SKM-1 (cell line): ENCODE data around the gene SETBP1.
A peak's percentile ranks its signal among the peaks of the same experiment; 100 is the strongest.

Experiments used
- DNase-seq: peaks from one replicate; lab custom pipeline; 2025; ENCODE audit not compliant: unreplicated experiment; lab: John Stamatoyannopoulos, UW

SETBP1 gene

DNA sequence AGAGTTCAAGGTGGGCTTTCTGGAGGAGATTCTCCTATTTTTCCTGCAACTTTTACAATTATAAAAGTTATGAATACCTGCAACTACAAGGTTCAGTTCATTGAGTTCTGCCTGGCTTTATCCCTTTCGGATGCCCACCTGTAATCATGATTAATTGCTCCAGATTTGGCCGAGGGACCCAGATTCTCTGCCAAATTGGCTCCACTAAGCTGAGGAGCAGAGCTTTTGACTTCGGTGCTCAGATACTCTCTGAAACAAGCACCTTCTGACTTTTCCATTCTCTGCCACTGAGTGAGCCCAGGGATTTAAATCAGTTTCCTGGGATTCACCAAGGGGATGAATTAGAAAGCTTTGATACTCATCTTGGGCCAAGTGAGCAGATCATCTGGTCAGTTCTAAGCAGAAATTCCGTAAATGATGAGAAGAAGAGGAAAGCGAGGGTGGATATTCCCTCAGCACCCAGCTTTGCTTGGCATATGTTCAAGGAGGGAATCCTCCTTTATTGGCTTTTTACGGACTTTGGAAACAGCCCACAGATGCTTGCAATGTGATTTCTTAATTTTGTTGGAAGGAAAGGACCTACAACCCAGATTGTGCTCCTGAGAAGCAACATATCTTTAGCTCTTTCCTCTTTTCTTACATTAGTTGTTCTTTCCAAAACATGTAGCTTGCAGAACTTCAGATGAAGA lies 179.2 kb downstream of the SETBP1 start:
- DNase-seq: no peak

DNA sequence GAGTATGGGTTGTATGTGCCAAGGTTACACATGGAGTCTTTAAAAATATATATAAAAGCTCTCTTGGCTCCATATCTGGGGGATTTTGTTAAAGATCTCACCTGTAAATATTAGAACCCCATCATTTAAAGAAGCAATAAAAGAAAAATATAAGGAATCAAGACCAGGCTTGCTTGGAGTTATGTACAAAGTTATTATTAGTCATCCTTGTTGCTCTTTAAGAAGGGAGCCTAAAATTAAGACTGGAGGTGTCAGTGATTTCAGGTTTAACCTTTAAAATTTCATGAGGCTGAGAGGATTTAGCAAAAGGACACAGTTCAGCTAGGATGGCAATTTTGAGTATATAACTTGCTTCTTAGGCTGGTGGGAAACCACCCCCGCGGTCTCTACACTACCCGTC lies 181.4 kb downstream of the SETBP1 start:
- DNase-seq: no peak

DNA sequence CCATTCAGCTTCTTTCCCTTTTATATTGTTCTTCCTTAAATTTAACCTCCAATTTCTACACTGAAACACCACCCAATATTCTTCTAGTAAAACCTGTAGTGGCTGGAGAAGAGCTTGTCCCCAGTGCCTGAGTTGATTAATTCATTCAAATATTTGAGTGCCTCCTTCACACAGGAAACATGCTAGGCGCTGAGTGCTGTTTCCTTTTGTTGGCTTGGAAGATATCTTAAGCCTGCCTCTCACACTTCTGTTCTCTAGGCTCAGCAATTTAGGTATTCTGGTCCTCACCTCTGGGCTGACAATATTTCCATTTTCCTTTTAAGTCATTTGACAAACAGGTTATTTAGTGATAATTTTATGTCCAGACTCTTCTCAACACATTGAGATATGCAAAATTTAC lies 185.4 kb downstream of the SETBP1 start:
- no peak for DNase-seq

DNA sequence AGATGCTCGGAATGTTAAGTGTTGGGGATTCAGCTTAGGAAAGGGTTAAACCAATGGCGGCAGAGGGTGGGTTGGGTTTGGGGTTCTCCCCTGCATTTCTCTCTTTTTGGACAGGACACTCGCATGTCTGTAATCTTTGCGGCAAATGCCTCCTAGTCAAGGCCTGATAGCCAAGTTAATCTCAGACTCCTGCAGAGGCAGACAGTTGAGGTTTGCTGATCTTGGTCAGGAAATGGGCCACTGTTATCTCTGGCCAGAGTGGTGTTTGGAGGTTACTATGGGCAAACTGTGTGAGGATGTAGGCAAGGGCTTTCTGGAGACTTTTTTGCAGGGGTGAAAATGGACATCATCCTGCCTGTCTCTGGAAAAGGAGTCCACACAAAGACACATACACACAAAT lies 188.8 kb downstream of the SETBP1 start:
- no peak for DNase-seq

DNA sequence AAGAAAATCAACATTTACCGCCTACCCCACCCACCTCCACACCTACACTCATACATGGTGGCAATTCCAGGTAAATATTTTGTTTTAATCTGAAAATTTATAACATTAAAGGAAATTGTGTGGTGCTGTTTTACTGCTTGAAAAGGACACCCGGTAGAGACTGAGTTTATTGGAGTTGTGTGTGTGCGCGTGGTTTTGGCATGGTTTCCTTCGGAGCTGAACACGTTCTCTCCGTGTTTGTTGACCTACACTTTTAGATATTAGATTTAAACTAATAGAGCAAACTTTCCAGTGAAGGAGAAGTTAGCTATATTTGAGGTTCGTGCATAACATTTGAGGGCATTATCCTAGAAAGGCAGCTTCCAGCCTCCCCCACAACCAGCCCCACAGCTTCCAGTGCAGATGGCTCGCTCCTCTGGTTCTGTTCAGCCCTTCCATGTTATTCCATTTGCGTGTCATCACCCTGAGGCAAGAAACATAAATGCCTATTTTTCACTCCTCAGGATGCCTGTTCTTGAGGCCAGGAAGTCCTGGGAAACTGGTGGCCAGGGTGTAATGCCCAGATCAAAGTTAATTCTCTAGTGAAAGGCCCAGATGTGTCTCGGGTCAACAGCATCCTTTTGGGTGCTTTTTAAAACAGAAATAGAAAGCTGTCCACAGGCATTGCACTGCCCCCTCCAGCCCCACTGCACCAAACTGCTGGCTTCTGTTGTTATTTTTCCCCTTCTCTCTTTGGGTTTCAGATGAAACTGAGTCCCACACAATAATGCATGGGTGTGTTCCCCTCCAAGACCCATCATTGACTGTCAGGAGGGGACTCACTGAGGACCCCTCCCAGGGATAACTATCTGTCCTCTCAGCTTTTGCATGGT lies 190.2 kb downstream of the SETBP1 start:
- DNase-seq: no peak

DNA sequence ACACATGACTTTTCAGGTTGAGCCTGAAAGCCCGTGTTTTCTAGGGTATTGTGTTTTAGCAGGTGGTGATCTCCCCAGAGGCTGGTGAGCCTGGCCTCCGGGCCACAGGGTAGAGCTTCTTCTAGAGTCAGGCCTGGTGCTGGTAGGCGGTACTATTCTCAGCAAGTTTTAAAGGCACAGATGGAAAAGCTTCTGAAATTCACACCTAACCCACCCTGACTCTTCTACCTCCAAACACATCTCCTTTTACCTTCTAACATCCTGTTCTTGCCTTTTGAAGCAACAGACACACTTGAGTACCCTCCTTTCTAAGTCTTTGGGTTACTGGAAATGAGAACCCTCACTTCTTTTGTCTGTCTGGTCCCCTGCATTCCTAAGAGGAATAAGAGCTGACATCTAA lies 191.1 kb downstream of the SETBP1 start:
- DNase-seq: no peak

DNA sequence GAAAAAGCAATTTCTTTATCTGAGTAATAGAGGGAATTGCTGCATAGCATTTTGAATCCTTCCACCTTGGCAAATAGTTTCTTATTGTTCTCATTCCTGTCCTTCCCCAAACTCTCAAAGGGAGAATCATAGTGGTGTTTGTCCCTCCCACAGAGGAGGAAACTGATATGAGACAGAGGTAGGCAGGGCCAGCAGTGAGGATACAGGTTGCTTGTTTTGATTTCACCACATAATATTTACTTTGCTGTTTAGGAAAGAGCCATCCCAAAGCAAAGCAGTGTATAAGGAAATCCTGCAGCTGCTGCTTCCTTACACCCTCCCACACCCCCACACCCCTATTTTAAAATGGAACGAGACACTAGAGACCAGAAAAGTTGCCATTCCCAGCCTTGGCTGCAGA lies 195.3 kb downstream of the SETBP1 start:
- no peak for DNase-seq

DNA sequence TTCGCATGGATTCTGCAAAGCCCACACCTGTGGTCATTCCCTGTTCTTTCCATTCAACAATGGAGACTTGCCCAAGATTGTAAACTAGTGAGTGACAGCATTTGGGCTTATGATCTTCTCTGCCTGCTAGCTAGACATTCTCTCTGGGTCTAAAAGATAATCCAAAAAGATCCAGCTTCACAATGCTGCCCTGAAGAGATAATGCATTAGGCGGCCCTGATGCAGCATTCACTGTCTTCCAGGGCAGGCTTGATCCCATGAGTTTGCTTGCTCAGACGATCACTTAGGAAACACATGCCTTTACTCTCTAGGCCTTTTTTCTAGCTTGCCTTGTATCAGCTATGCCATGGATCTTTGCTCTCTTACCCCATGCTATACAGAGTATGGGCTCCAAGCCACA lies 196.1 kb downstream of the SETBP1 start:
- no peak for DNase-seq

DNA sequence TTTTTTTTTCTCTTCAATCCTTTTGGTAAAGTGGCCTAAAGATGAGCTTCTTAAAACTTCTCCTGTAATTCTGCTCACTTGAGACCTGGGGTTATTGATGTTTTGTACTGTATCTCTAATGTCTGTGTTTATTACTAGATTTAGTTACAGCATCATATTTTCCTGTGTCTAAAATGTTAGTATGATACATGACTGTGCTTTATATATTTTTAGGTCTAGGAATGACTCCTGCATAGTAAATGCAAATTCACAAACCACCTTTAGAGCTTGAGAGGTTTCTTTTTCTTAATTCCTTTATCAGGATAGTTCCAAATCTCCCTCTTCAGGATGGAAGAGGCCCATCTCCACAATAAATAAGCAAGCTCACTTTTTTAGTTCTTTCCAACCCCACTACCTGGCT lies 197.6 kb downstream of the SETBP1 start:
- DNase-seq: no peak

DNA sequence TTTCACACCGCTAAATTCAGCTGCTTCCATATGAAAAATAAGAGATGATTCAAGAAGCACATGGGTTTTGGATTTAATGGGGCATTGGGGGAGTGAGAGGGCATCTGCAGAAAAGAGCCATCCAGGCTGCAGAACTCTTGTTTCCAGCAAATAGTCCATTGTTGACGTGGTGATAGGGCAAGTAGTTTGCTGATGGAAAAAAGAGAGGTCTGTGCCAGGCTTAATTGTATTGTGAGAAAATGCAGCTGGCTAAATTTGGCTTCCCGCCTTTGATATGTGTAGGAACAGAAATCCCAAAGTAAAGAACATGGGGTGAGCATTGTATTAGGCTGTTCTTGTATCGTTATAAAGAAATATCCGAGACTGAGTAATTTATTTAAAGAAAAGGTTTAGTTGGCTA lies 199.5 kb downstream of the SETBP1 start:
- DNase-seq: no peak

DNA sequence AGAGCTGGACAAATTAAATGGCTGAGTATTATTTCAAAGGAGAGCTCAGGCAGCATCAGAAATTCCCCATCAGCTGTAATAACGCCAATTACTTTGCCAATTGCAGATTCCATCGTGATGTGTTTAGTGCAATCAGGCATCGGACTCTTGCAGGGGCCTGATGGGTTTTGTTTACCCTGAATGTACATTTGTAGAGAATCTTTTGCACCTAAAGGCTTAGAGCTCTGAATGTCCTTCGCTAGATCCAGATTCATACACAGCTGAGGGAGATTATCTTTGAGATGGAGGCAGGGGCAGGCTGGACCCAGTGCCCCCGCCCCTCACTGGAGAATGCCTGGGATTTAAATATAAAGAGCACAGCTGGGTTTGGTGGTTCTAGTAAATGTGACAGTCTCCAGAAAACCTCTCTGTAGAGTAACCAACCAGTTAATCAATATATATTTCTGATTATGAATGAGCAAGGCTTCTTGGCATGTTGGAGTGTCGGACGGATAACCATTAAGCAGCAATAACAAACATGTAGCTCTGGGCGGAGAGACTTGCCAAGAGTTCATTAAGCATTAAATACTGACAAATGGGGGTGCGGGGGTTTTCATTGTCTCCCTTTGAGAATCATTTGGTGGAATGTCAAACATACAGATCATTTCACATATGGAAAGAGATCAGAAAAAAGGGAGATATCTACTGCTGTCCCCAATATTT lies 200.9 kb downstream of the SETBP1 start:
- DNase-seq: no peak

DNA sequence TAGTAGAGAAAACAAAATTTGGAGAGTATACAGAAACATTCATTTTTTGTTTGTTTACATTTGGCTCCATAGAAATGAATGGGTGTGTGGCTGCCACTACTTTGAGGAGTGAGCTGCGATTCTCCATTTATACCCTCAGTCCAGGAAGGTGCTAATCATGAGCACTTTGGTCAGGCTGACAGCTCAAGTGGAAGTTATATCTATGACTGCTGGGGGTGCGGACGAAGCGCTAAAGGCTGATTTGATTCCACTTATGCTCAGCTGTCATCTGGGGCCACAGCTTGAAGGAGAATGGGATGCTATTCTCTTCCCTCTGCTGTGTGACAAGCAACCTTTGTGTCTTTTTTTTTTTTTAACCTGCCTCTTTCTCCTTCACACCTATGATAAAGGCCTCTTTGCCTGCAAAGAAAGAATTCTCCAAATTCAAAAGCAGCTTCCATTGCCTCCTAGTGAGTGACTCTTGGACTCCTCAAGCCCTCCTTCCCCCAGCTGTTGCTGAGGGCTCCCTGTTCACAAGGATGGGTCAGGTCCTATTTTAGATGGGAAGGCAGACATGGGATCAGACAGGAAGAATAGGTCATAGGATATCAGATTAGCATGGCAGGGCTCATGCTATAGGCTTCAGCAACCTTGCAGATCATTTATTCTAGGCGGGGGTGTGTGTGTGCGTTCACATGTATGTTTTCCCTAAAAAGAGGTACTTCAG lies 201.6 kb downstream of the SETBP1 start:
- no peak for DNase-seq

DNA sequence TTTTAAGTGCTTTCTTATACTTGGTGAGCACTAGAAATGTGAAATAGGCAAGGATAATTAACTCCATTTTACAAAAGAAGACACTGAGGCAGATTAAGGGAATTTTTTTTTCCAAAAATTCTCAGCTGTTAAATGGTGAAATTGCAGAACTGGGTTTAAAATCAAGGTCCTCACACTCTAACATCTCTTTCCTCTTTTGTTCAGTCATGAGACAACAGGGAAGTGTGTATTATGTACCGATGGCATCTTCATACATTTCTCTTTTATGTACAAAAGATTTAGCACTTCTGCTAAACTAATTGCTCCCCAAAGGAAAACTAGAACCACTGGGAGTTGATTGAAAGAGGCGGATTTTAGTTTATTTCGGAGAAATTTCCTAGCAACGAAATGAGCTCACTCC lies 203.0 kb downstream of the SETBP1 start:
- DNase-seq: no peak

DNA sequence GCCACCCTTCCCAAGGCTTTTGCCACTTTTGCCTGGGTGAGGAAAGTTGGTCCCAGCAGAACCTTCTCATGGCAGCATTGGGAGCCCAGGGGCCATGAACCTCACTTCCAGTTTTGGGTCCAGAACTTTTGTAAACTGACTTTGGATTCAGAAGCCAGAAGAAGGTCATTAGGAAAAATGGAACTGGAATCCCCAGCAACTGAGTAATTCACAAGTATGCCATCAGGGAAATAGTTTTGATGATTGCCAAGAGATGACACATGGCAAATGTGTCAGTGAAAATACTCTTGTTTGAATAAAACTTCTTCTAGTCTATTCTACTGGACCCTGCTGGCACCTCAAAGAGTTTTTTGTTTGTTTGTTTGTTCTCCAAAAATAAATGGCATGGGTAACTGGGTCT lies 203.7 kb downstream of the SETBP1 start:
- no peak for DNase-seq

DNA sequence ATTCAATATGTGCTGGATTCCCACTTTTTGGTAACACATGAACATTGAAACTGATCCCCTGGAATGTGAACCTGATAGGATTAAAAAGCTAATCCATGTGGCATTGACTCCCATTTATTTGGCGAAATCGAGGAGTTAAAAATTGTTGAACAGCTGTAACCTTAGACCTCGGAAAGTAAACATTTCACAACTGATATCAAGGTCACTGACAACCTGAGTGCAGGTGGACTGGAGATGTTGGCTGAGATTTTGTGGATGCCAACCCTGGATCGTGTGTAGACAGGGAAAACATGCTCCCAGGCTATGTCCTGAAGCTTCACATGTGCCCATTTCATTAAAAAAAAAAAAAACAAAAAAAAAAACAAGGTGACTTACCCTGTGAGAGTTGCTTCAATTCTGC lies 204.8 kb downstream of the SETBP1 start:
- no peak for DNase-seq

DNA sequence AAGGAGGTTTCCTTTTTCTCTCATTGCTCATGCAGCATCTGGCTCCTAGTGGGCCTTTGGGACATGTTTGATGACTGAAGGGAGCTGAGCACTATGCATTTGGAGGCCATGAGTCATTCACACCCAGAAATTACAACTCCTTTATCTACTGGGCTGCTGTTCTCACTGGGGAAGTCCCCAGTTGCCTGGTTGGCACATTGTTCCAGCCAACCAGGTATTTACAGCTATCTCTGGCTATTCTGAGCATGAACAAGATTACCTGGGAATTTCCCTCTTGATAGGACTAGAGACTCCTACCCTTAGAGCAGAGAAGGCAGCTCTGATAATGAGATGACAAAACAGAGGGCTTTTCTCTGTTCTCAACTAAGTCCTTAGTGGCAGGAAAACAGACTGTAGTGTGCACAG lies 206.5 kb downstream of the SETBP1 start:
- DNase-seq: no peak

DNA sequence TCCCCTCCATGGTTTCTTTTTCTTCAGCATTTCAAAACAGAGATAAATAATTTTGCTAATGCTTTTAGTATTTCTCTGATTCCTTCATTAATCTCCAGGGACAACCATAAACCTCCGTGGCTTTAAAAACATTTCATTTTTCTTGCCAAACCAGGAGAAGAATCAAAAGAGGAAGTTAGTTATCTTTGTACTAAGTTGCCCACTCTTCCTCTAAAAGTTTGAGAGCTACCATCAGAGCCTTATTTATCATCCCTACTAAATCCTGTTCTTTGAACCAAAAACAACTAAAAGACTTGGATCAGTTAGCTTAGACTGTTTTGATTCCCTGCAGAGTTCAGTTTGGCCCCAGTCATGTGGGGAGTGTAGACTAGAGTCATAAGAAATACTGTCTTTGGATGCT lies 208.4 kb downstream of the SETBP1 start:
- DNase-seq: peak; percentile 15

DNA sequence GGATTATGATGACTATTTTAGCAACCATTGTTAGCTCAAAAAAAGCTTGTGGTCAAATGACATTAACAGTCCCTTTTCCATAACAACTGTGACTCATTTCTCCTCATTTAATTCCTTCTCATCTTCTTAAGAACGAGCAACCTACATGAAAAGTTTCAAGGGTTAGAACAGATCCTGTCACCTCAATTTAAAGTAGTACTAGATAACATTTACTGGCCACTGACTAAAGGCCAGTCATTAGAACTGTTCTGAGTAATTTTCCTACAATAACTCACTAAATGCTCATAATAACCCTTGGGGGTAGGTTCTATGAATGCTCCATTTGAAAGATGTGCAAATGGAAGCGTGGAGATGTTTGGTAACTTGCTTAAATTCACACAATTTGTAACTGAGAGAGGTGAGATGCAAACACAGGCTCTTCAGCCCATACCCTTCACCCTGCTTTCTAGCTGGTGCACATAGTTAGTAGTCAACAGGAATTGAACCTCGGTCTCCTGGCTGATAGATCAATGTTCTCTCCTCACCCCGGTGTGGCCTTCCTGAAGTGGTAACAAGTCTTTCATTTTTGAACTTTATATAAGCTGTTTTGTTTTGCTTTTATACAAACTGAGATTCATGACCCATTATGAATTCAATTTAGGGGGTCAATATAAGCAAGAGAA lies 212.5 kb downstream of the SETBP1 start:
- DNase-seq: no peak

DNA sequence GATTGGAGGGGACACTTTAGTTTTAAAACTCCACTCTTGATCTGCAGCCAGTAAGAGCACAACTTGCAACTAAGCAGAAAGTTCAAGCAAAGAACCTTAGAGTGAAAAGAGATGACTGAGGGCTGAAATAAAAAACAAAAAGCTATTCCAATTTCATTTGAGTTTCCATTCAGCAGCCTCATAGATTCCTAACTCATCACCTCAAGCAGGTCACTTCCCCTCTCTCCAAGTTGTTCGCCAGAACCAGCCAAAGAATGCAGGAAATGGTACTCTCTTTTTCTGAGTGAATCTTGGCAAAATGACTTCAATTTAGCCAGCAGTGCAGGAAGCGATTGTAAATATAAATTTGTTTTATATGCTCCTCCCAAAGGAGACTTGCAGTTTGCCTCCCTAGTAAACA lies 213.3 kb downstream of the SETBP1 start:
- DNase-seq: no peak

DNA sequence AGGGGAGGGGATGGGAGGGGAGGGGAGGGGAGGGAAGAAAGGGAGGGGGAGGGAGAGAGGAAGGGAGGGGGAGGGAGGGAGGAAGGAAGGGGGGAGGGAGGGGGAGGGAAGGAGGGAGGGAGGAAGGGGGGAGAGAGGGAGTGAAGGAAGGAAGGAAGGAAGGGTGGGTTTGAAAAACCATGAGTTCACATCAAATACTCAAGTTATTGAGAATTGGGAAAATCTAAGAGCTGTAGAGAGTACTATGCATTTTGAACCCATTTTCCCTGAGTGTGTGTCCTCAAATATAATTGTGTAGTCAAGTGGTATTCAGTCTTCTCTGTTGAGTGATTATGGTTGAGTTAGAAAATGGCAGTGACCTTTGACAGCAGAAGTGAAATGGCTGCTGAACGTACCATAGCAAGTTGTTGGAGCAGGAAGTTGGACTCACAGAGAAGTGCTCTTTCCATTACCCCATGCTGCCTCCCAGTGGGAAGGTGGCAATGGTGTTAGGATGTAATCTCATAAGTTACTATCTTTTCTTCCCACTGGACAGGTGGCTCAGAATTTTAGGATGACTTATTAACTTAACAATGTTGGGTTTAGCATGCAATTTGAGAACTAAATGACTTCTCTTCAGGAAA lies 214.6 kb downstream of the SETBP1 start:
- no peak for DNase-seq
